ENCODE data around the gene WDR33. TPM values are rescaled to one million over a fixed set of nuclear protein-coding genes. Genes with fewer than 3 reads are reported as not detected.

The WDR33 gene
- total RNA-seq, 4 donors from 2014 or later = 54.4 to 95.8 (median 67.5) TPM

DNA sequence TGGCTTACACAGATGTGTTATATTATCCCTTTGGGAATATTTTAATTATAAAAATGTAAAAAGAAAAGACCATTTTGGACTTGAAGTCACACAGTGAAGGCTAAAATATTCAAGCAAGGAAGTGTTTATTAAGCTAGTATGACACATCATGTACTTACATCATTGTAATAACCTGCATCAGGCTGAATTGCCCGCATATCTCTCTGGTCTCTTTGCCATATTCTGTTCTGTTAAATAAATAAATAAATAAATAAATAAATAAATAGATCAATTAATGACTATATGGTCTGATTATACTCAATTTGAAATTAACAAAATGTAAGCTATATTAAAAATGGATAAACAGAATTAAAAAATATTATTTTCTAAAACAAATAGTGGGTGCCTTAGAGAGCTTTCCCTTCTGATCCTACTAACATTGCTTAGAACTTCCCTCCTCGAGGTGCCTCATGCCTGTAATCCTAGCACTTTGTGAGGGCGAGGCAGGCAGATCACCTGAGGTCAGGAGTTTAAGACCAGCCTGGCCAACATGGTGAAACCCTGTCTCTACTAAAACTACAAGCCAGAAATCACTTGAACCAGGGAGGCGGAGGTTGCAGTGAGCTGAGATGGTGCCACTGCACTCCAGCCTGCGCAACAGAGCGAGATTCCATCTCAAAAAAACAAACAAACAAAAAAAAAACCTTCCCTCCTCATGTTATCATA, 42.0 kb downstream of the WDR33 start:
- DNase-seq = no peak
- Histone ChIP-seq H3K27ac (no peak overlapping the region), H3K9me3 (no peaks in the 10 kb centered on the region), H3K4me1 (peaks cover 0 to 7% of the 10 kb centered on the region in 2 donors), H3K36me3 (peaks cover 10 to 28% of the 10 kb centered on the region in 2 donors), H3K27me3 (no peaks in the 10 kb centered on the region), H3K4me3 (replicated peaks in 1 of 3) (no peak overlapping the region)
- 93 to 94% methylated on average over 6 of the region's 6 CpGs for WGBS, 2 donors
- intact Hi-C loops (cut with DNase I) = no loop called here
- TF ChIP-seq, protein P1, sequence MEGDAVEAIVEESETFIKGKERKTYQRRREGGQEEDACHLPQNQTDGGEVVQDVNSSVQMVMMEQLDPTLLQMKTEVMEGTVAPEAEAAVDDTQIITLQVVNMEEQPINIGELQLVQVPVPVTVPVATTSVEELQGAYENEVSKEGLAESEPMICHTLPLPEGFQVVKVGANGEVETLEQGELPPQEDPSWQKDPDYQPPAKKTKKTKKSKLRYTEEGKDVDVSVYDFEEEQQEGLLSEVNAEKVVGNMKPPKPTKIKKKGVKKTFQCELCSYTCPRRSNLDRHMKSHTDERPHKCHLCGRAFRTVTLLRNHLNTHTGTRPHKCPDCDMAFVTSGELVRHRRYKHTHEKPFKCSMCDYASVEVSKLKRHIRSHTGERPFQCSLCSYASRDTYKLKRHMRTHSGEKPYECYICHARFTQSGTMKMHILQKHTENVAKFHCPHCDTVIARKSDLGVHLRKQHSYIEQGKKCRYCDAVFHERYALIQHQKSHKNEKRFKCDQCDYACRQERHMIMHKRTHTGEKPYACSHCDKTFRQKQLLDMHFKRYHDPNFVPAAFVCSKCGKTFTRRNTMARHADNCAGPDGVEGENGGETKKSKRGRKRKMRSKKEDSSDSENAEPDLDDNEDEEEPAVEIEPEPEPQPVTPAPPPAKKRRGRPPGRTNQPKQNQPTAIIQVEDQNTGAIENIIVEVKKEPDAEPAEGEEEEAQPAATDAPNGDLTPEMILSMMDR (IDR thresholded peaks at IDR 0.05) = no peak
- no peak for TF ChIP-seq POLR2A (IDR thresholded peaks at IDR 0.05)

DNA sequence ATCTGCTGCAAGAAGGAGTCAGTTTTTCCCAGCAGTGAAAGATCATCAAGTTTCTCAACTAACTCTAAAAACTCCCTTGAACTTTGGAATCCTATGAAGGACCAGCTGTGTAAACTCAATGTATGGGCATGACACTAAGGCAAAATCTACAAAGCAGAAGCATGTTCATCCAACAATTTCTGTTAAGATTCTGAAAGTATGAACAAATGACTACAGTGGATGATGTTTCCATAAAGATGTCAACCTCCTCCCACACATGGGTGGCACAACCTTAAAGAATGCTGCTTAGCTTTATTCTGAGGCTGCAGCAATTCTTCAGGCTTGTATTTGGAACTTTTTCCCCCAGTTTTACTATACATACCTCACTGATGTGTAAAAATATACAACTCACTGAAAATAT, 47.2 kb downstream of the WDR33 start:
- DNase-seq = no peak
- H3K36me3 ChIP-seq = peaks cover 33 to 52% of the 10 kb centered on the region in 2 donors
- H3K4me3 ChIP-seq (replicated peaks in 1 of 3) = no peak overlapping the region
- no peak overlapping the region for H3K27ac ChIP-seq
- intact Hi-C loops (cut with DNase I) = no loop called here
- no peaks in the 10 kb centered on the region for H3K9me3 ChIP-seq
- H3K27me3 ChIP-seq = no peaks in the 10 kb centered on the region
- no peaks in the 10 kb centered on the region for H3K4me1 ChIP-seq
- TF ChIP-seq, protein P1 (IDR thresholded peaks at IDR 0.05) = no peak
- TF ChIP-seq POLR2A (IDR thresholded peaks at IDR 0.05) = no peak

DNA sequence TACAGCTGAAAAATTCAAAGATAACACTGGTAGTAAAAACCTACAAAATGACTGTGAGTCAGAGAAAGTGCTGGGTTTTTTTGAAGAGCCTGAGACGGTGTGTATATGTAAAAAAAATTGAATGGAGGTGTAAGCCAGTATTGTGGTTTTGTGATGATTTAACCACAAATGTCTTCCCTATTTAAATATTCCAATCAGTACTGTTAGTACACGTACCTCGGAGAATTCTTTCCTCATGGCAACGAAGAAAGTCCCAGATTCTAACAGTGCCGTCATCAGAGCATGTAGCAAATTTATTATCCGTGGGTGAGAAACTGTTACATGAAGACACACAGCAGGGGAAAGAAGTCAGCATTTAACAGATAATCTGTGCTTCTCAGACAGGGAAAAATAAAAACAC, 48.1 kb downstream of the WDR33 start:
- intact Hi-C loops (cut with DNase I) = no loop called here
- DNase-seq = no peak
- Histone ChIP-seq H3K9me3 (no peaks in the 10 kb centered on the region), H3K4me1 (no peaks in the 10 kb centered on the region), H3K27me3 (no peaks in the 10 kb centered on the region), H3K27ac (no peak overlapping the region), H3K4me3 (replicated peaks in 1 of 3) (no peak overlapping the region), H3K36me3 (peaks cover 33 to 49% of the 10 kb centered on the region in 2 donors)
- WGBS, 2 donors = 89 to 94% methylated on average over 6 of the region's 6 CpGs
- TF ChIP-seq, protein P1 (IDR thresholded peaks at IDR 0.05) = no peak
- TF ChIP-seq POLR2A (IDR thresholded peaks at IDR 0.05) = no peak

DNA sequence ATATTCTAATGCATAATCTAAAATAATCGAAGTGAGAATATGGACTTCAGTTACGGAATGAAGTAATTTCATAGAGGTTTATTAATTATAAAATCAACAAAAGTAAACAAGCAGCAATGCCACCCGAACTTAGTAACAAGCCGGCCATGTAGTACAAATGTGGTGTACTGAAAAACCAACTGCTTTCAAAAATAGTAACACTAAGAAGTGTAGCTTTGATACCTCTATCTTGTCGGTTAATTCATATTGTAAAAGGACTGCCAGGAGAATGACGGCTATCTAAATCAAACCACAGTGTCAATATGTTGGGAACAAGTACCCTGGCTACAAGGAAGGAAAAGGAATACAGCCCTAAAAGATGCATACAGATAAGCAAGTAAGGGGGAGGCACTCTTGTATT, 48.5 kb downstream of the WDR33 start:
- no peaks in the 10 kb centered on the region for H3K27me3 ChIP-seq
- peaks cover 33 to 47% of the 10 kb centered on the region in 2 donors for H3K36me3 ChIP-seq
- WGBS, 2 donors = 95 to 96% methylated on average over 6 of the region's 6 CpGs
- H3K4me1 ChIP-seq = no peaks in the 10 kb centered on the region
- H3K27ac ChIP-seq = no peak overlapping the region
- no peak for DNase-seq
- no peak overlapping the region for H3K4me3 ChIP-seq (replicated peaks in 1 of 3)
- H3K9me3 ChIP-seq = no peaks in the 10 kb centered on the region
- intact Hi-C loops (cut with DNase I) = no loop called here
- no peak for TF ChIP-seq POLR2A (IDR thresholded peaks at IDR 0.05)
- TF ChIP-seq, protein P1 (IDR thresholded peaks at IDR 0.05) = no peak

DNA sequence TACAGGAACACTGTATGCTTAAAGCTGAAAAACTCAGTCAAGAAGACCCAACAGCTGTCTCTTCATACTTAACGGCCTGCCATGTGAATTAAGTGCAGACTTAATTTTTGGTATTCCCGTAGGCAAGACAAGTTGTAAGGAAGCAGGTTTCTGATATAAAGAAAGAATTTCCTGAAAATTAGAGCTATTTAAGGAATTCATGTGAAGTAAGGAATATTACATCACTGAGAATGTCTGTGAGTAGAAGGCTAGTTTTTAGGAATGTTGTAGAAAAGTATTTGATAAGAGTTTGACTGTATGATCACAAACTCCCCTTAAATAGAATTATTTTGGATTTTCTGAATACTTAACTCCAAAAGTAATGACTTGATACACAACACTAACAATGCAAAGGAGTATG, 51.0 kb downstream of the WDR33 start:
- Histone ChIP-seq H3K9me3 (no peaks in the 10 kb centered on the region), H3K27me3 (no peaks in the 10 kb centered on the region), H3K27ac (no peak overlapping the region), H3K36me3 (peaks cover 33 to 34% of the 10 kb centered on the region in 2 donors), H3K4me1 (no peaks in the 10 kb centered on the region), H3K4me3 (replicated peaks in 1 of 3) (no peak overlapping the region)
- WGBS, 2 donors = 94% methylated on average over 2 of the region's 2 CpGs
- intact Hi-C loops (cut with DNase I) = no loop called here
- TF ChIP-seq, protein P1 (IDR thresholded peaks at IDR 0.05) = no peak
- no peak for TF ChIP-seq POLR2A (IDR thresholded peaks at IDR 0.05)
- DNase-seq = no peak
